ENCODE results near the gene TMC3. TPM values are rescaled to one million over a fixed set of nuclear protein-coding genes. Genes with fewer than 3 reads are reported as not detected.

The TMC3 gene
- total and polyA plus RNA-seq, 5 donors, result 0.02 to 0.14 TPM; not detected in 3

DNA sequence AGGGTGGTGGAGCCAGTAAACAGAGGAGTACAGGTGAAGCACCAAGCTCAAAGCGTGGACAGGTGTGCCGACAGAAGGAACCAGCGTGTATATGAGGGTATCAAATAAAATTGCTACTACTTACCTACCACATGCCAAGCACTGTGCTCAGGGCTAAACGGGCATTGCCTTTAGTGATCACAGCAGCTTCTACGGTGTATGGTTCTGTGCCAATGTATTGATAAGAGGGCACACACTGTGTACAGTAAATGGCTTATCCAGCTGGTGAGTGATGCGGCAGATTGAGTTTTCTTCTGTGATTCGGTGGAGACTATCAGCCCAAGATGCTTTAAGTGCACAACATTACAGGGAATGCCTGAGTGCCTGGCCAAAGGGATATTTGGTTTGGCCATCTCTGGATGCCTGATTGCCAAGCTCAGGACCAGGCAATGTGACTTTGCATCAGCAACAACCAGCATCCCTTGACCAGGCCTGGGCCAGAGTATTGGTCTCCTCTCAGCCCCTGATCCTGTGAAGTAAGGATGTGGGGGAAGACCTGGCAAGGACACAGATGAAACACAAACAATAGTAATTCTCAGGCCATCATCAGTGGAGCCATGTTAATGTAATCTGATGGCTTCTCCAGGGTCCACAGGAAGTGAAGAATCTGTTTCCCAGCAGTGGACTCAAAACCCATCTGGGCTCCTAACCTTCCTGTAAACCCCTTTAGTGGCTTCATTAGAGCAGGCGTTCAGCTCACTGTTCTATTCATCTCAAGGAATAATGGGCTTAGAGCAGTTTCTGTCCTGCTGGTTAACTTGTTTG is 64.2 kb downstream of the TMC3 start:
- no peak for ATAC-seq
- intact Hi-C loops (cut with DNase I), result no loop called here

DNA sequence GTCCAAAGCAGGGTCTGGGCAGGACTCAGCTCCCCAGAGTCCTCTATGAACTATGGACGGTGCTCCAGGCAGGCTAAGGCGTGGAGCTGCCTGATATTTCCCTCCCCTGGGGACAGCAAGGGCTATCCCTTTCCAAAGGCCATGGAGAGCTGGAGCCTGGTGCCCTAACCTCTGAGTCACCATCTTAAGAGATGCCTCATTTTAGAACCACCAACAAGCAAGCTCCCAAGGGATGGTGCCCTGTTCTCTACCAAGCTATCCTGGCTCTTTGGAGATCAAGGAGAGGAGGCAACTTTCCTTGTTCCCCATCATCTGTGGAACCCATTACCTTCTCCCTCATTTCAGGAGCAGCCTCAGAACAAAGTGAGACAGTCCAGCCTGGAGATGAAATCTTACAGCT is 65.8 kb downstream of the TMC3 start:
- intact Hi-C loops (cut with DNase I), result no loop called here
- peak in 1 of 3 donors; percentile 33 for DNase-seq
- 63% methylated on average over 2 of the region's 2 CpGs for WGBS

More for the DNA sequence above, 64.2 kb downstream of the TMC3 start:
- H3K9me3 ChIP-seq (ENCODE audit: control insufficient read depth, low read length), result no peaks in the 10 kb centered on the region
- 85% methylated on average over 8 of the region's 8 CpGs for WGBS
- no peak overlapping the region for H3K27ac ChIP-seq (ENCODE audit: low read length)
- no peaks in the 10 kb centered on the region for H3K27me3 ChIP-seq (ENCODE audit: control insufficient read depth, insufficient read depth)
- peaks cover 8% of the 10 kb centered on the region for H3K4me1 ChIP-seq (ENCODE audit: control insufficient read depth, insufficient read depth, low read length)
- DNase-seq, result no peak
- no peak overlapping the region for H3K4me3 ChIP-seq (ENCODE audit: low read length)

DNA sequence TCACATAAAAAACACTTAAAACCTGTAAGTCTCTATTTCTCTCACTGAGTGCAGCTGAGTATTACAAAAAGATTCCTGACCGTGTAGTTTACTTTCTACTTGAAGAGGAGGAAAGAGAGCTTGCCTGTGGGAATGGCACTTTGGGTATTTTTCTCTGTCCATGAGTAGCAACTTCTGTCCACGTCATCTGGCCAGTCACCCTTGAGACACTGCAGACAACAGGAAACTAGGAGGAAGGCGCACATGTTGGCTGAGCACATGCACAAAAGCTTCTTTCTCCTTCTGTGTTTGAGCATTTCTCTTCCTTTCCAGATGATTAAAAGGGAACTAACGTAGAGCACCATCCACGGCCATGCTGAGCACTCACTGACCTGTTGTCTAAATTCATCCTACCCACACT is 69.8 kb downstream of the TMC3 start:
- no peaks in the 10 kb centered on the region for H3K9me3 ChIP-seq (ENCODE audit: control insufficient read depth, low read length)
- DNase-seq (peak in 1 of 3 donors; percentile 68), ATAC-seq (peak; percentile 38 to 44)
- intact Hi-C loops (cut with DNase I), result no loop called here
- H3K27me3 ChIP-seq (ENCODE audit: control insufficient read depth, insufficient read depth), result no peaks in the 10 kb centered on the region
- H3K4me1 ChIP-seq (ENCODE audit: control insufficient read depth, insufficient read depth, low read length), result peaks cover 5% of the 10 kb centered on the region
- H3K4me3 ChIP-seq (ENCODE audit: low read length), result no peak overlapping the region
- no peak overlapping the region for H3K27ac ChIP-seq (ENCODE audit: low read length)
- WGBS, result 35% methylated on average over 5 of the region's 5 CpGs

More for the DNA sequence above, 65.8 kb downstream of the TMC3 start:
- no peaks in the 10 kb centered on the region for H3K27me3 ChIP-seq (ENCODE audit: control insufficient read depth, insufficient read depth)
- no peaks in the 10 kb centered on the region for H3K9me3 ChIP-seq (ENCODE audit: control insufficient read depth, low read length)
- H3K4me3 ChIP-seq (ENCODE audit: low read length), result no peak overlapping the region
- peaks cover 11% of the 10 kb centered on the region for H3K4me1 ChIP-seq (ENCODE audit: control insufficient read depth, insufficient read depth, low read length)
- H3K27ac ChIP-seq (ENCODE audit: low read length), result no peak overlapping the region
- peak; percentile 14 to 30 for ATAC-seq

DNA sequence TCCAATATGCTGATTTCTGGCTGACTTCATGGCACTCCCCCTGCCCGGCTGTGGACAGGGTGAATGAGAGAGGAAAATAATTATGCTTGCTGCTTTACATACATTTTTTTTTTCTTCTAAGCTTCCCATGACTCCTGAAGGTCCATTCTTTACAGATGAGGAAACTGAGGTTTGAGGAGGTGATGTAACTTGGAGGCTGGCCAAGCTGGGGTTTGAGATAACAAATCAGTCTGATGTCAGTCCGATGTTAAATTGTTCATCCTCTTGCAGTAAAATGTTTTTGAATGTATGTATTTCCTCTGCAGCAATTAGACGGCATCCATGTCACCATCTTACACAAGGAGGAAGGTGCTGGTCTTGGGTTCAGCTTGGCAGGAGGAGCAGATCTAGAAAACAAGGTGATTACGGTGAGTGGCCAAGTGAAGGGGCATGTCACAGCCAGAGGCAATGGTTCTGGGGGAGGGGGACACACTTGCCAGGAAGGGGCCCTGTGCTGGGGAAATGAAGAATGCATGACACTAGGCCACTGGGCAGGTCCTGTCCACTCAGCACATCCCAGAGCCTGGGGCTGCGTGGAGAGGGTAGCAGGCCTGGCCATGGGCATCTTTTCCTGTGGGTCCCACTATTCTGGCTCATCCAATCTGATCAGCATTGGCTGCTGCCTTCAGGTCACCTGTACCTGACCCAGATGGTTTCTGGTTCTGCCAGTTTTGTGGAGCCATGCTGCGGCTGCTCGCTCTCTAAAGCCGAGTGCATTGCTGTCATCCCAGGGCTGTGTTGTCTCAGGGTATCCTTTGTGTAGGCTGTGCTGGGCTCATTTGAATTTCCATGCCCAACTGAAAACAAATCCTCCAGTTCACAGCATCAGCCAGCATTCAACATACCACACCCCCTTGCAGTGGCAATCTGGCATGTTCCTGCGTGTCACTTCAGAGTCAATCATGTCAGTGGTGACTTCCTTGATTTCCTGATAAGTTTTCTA is 70.5 kb downstream of the TMC3 start:
- 72% methylated on average over 9 of the region's 9 CpGs for WGBS
- Histone ChIP-seq H3K27me3 (ENCODE audit: control insufficient read depth, insufficient read depth) (no peaks in the 10 kb centered on the region), H3K27ac (ENCODE audit: low read length) (peak overlapping the region; percentile 59), H3K4me3 (ENCODE audit: low read length) (no peak overlapping the region), H3K9me3 (ENCODE audit: control insufficient read depth, low read length) (no peaks in the 10 kb centered on the region), H3K4me1 (ENCODE audit: control insufficient read depth, insufficient read depth, low read length) (peaks cover 5% of the 10 kb centered on the region)
- intact Hi-C loops (cut with DNase I), result no loop called here
- DNase-seq, result no peak
- ATAC-seq, result no peak

DNA sequence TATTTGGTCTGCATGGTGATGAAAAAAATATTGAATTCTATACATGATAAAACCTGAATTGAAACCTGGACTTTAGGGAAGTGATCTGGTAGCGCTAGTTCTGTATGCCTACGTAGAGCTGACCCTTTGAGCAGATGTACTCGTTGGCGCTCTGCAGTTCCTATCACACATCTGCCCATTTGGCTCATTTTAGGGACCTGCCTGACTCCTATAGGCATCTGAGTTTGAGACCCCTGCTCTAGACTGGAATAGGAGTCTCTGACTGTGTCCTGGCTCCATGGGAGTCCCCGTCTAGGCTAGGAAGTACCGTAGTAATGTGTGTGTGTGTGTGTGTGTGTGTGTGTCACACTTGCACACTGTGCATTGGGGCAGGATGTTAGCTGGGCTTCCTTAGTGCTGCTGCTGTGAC is 71.3 kb downstream of the TMC3 start:
- Histone ChIP-seq H3K27ac (ENCODE audit: low read length) (peak overlapping the region; percentile 73), H3K4me3 (ENCODE audit: low read length) (no peak overlapping the region), H3K27me3 (ENCODE audit: control insufficient read depth, insufficient read depth) (no peaks in the 10 kb centered on the region), H3K9me3 (ENCODE audit: control insufficient read depth, low read length) (no peaks in the 10 kb centered on the region), H3K4me1 (ENCODE audit: control insufficient read depth, insufficient read depth, low read length) (peaks cover 5% of the 10 kb centered on the region)
- DNase-seq (no peak), ATAC-seq (no peak)
- 73% methylated on average over 6 of the region's 6 CpGs for WGBS
- intact Hi-C loops (cut with DNase I), result no loop called here

DNA sequence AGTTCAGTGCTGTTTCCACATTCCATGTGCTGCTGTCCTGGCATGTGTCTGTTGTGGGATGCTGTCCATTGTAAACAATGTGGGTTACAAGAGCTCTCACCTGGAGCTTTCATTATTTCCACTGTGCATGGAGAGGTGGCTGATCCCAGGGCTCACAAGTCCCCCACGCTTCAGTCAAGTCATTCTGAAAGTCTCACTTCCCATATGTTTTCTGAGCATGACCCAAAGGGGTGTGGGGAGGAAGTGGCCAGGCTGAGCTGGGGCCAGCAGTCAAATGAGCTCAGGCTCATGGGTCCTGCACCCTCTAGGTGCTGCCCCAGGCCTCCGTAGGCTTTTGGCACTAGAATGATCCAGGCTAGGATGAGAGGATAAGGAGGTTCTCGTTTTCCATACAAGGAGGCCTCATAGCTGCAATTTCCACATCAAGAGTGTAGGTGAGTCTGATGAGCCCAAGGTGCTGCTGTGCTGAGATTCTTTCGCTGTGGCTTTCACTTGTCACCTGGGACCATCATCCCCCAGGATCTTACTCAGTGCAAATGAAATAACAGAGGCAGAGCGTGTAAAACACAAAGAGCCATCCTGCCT is 72.1 kb downstream of the TMC3 start:
- intact Hi-C loops (cut with DNase I), result no loop called here
- Histone ChIP-seq H3K27ac (ENCODE audit: low read length) (no peak overlapping the region), H3K27me3 (ENCODE audit: control insufficient read depth, insufficient read depth) (no peaks in the 10 kb centered on the region), H3K4me3 (ENCODE audit: low read length) (no peak overlapping the region), H3K9me3 (ENCODE audit: control insufficient read depth, low read length) (no peaks in the 10 kb centered on the region), H3K4me1 (ENCODE audit: control insufficient read depth, insufficient read depth, low read length) (peaks cover 10% of the 10 kb centered on the region)
- WGBS, result 80% methylated on average over 5 of the region's 5 CpGs
- ATAC-seq, result peak; percentile 55 to 59
- DNase-seq, result peak in 1 of 3 donors; percentile 60

DNA sequence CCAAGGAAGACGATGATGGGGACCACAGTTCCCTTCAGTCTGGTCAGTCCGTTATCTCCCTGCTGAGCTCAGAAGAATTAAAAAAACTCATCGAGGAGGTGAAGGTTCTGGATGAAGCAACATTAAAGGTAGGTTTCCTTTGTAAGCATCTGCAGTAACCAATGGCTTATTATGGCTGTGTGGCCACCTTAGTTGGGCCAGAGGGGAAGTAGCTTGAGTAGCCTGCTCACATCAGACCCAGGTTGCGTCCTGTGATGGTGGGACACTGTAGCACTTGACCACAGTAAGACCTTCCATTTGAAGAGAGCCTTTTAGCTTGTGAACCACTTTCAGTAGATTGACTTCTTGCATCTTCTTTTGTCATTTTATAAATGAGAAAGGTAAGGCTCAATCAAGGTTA is 72.6 kb downstream of the TMC3 start:
- intact Hi-C loops (cut with DNase I), result no loop called here
- DNase-seq, result no peak
- no peak for ATAC-seq
- H3K4me3 ChIP-seq (ENCODE audit: low read length), result no peak overlapping the region
- 91% methylated on average over 4 of the region's 4 CpGs for WGBS
- no peaks in the 10 kb centered on the region for H3K27me3 ChIP-seq (ENCODE audit: control insufficient read depth, insufficient read depth)
- no peaks in the 10 kb centered on the region for H3K9me3 ChIP-seq (ENCODE audit: control insufficient read depth, low read length)
- peaks cover 14% of the 10 kb centered on the region for H3K4me1 ChIP-seq (ENCODE audit: control insufficient read depth, insufficient read depth, low read length)
- no peak overlapping the region for H3K27ac ChIP-seq (ENCODE audit: low read length)

DNA sequence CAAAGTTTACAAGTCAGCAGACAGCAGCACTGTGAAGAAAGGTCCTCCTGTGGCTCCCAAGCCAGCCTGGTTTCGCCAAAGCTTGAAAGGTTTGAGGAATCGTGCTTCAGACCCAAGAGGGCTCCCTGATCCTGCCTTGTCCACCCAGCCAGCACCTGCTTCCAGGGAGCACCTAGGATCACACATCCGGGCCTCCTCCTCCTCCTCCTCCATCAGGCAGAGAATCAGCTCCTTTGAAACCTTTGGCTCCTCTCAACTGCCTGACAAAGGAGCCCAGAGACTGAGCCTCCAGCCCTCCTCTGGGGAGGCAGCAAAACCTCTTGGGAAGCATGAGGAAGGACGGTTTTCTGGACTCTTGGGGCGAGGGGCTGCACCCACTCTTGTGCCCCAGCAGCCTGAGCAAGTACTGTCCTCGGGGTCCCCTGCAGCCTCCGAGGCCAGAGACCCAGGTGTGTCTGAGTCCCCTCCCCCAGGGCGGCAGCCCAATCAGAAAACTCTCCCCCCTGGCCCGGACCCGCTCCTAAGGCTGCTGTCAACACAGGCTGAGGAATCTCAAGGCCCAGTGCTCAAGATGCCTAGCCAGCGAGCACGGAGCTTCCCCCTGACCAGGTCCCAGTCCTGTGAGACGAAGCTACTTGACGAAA is 74.3 kb downstream of the TMC3 start:
- DNase-seq (no peak), ATAC-seq (no peak)
- H3K4me1 ChIP-seq (ENCODE audit: control insufficient read depth, insufficient read depth, low read length), result peaks cover 18% of the 10 kb centered on the region
- no peak overlapping the region for H3K27ac ChIP-seq (ENCODE audit: low read length)
- 86% methylated on average over 14 of the region's 14 CpGs for WGBS
- no peaks in the 10 kb centered on the region for H3K27me3 ChIP-seq (ENCODE audit: control insufficient read depth, insufficient read depth)
- intact Hi-C loops (cut with DNase I), result no loop called here
- no peaks in the 10 kb centered on the region for H3K9me3 ChIP-seq (ENCODE audit: control insufficient read depth, low read length)
- H3K4me3 ChIP-seq (ENCODE audit: low read length), result no peak overlapping the region

DNA sequence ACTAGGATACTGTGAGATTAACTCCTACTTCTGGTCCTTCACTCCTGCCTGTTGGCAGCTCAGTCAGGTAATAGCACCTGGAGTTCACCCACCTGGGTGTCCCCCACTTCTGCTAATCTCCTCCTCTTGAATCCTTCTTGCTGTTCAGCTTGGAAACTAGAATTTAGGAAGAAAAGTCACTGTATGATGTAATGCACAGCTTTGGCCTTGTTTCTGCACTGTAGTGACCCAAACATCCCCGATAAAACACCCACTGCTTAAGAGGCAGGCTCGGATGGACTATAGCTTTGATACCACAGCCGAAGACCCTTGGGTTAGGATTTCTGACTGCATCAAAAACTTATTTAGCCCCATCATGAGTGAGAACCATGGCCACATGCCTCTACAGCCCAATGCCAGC is 74.9 kb downstream of the TMC3 start:
- Histone ChIP-seq H3K9me3 (ENCODE audit: control insufficient read depth, low read length) (no peaks in the 10 kb centered on the region), H3K27me3 (ENCODE audit: control insufficient read depth, insufficient read depth) (no peaks in the 10 kb centered on the region), H3K27ac (ENCODE audit: low read length) (no peak overlapping the region), H3K4me1 (ENCODE audit: control insufficient read depth, insufficient read depth, low read length) (peaks cover 18% of the 10 kb centered on the region), H3K4me3 (ENCODE audit: low read length) (no peak overlapping the region)
- no peak for ATAC-seq
- WGBS, result 85% methylated on average over 3 of the region's 3 CpGs
- no peak for DNase-seq
- intact Hi-C loops (cut with DNase I), result no loop called here

DNA sequence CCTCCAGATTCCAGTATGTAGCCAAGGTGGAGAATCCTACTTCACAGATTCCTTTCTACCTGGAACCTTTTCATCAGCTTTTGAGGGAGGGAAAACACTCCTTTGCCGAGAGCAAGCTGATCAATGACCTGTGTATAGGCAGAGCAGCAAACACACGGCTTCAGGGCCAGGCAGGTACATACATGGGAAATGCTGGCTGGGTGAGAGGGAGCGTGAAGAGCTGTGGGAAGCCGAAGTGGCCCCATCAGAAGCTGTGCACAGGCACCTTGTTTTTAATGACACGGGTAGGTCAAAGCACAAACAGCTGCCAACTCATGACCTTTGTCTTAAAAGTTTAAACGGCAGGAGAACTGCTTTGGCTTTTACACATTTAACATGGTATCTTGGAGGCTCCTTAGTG is 75.4 kb downstream of the TMC3 start:
- intact Hi-C loops (cut with DNase I), result no loop called here
- 78% methylated on average over 6 of the region's 6 CpGs for WGBS
- Histone ChIP-seq H3K27ac (ENCODE audit: low read length) (no peak overlapping the region), H3K9me3 (ENCODE audit: control insufficient read depth, low read length) (no peaks in the 10 kb centered on the region), H3K4me1 (ENCODE audit: control insufficient read depth, insufficient read depth, low read length) (peaks cover 15% of the 10 kb centered on the region), H3K4me3 (ENCODE audit: low read length) (no peak overlapping the region), H3K27me3 (ENCODE audit: control insufficient read depth, insufficient read depth) (no peaks in the 10 kb centered on the region)
- no peak for ATAC-seq
- no peak for DNase-seq

All from right cardiac atrium (tissue), 5 donors.